ENCODE results near the gene SCAMP1. TPM values are rescaled to one million over a fixed set of nuclear protein-coding genes. Genes with fewer than 3 reads are reported as not detected.

The SCAMP1 gene
- total and polyA plus RNA-seq, 2 of the 8 experiments (the other 6 are each of a cell fraction or from before 2014, with no cell fraction given), result 18.6 to 55.9 TPM

GRCh38 chr5:78495800-78496199 lies 135.4 kb downstream of the SCAMP1 start (continued):
- no peak for TF ChIP-seq SAP30 (IDR thresholded peaks at IDR 0.05; ENCODE audit: insufficient read depth, insufficient replicate concordance, low read length)
- no peak for TF ChIP-seq RAD21 (IDR thresholded peaks at IDR 0.05 in 1 of 2, conservative IDR thresholded peaks at IDR 0.05 in 1 of 2; ENCODE audit: low read depth in 2 of 2, low read length in 2 of 2)
- TF ChIP-seq SIRT6 (IDR thresholded peaks at IDR 0.05; ENCODE audit: low read length), result no peak
